ENCODE data around the gene SLC38A4.

Gene SLC38A4

DNA sequence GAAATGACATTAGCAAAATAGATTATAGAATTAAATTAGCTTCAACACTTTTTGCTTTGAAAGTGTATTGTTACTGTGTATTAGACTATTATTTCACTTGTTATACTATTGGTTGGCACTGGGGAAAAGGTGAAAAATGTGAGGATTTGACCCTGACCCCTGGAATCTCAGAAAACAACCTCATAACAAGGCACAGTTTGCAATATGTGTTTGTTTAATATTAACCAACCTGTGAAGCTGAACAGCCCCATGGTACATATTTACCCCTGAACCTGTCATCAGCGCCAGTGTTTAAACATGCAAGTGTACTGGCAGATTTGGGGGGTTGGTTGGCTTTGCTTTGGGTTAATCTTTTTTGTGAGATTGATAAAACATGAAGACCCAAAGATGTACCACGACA is 11.7 kb downstream of the SLC38A4 start:
- DNase-seq (ENCODE audit: low spot score), result no peak

DNA sequence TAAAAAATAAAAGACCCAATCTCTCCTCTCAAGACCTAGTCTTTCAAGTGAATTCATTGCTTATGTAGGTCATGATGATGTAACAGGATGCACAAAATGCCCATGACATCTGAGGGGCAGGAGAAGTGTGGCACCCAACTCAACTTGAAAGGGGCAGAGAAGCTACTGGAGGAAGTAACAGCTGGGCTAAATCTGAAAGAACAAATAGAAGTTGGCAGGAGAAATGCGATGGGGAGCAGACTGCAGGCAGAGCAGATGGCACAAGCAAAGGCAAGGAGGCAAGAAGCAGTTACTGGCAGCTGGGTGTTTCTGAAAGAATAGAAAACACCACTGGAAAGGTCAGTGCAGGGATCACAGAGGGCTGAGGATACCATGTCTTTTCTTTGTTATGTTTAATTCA is 14.6 kb downstream of the SLC38A4 start:
- no peak for DNase-seq (ENCODE audit: low spot score)

GRCh38 chr12:46808955-46809697 is 16.7 kb downstream of the SLC38A4 start:
- no peak for DNase-seq (ENCODE audit: low spot score)

DNA sequence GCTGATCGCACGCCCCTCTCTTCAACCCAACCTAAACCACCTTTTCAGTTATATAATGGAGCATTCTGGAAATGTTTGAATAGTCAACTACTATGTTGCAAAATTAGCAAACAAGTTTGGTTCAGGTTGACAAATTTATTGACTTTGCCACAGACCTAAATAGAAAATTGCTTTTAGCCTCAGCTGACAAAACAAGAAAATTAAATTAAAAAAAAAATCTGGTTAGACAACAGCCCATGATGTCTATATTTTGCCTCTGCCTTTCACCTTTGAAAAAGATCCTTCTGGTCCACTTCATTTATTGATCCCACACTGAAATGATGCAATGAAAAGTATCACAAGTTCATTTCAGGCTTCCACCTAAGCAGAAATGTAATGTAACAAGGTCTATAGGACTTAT is 17.5 kb downstream of the SLC38A4 start:
- no peak for DNase-seq (ENCODE audit: low spot score)

- no peak for DNase-seq (ENCODE audit: low spot score)
Measured at GRCh38 chr12:46804054-46804453, 21.7 kb downstream of the SLC38A4 start.

DNA sequence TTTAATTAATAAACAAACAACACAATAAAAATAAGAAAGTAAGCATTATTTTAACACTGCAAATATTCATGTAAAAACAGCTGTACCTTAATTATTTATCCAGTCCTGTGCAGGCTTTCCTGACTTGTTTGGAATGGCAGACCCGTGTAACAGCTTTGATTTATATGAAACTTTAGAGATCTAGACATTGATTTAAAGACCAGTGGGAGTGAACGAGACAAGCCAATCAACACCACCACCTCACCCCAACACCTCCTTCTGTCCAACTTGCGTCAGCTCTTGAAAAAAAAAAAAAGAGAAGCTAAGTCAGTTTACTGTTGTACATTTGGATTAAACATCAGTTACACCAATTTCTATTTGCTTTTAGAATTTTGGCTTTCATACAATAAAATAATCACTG is 22.3 kb downstream of the SLC38A4 start:
- no peak for DNase-seq (ENCODE audit: low spot score)

GRCh38 chr12:46801293-46801692 is 24.5 kb downstream of the SLC38A4 start:
- no peak for DNase-seq (ENCODE audit: low spot score)

GRCh38 chr12:46800160-46800559 is 25.6 kb downstream of the SLC38A4 start:
- no peak for DNase-seq (ENCODE audit: low spot score)

DNA sequence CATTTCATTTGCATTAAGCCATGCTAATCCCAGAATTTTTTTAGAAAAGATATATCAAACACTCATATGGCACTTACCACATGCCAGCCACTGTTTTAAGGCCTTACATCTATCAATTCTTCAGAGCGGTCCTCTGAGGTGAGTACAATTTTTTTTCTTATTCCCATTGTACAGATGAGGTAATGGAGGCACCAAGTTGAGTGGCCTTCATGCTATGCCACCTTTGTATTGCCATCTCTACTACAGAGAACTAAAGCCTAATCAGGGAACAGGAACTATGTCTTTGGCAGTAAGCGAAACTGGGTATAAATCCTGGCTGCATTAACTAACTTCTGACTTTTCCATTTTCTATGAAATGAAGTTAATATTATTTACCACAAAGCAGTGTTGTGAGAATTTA is 27.1 kb downstream of the SLC38A4 start:
- DNase-seq (ENCODE audit: low spot score), result no peak

GRCh38 chr12:46798056-46798455 is 27.7 kb downstream of the SLC38A4 start:
- DNase-seq (ENCODE audit: low spot score), result no peak

- no peak for DNase-seq (ENCODE audit: low spot score)
Measured at GRCh38 chr12:46795988-46796387, 29.8 kb downstream of the SLC38A4 start.

GRCh38 chr12:46794593-46795190 is 31.1 kb downstream of the SLC38A4 start:
- DNase-seq (ENCODE audit: low spot score), result no peak

DNA sequence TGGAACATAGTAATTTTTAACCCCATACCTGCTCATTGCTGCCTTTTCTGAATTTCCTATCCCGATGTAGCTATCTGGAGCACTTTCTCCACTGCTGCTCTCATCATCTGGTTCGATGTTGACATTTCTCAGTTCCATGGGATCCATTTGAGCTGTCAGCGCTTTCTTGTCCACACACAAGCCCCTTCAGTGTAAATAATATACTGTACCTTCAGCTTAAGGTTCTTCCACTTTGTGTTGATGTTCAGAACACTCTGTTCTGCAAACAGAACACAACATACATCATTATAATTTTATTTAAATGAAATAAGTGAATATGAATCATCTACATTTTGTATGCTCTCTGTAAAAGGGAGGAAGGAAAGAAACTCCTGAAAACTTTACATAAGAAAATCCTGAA is 32.9 kb downstream of the SLC38A4 start:
- DNase-seq (ENCODE audit: low spot score), result no peak

DNA sequence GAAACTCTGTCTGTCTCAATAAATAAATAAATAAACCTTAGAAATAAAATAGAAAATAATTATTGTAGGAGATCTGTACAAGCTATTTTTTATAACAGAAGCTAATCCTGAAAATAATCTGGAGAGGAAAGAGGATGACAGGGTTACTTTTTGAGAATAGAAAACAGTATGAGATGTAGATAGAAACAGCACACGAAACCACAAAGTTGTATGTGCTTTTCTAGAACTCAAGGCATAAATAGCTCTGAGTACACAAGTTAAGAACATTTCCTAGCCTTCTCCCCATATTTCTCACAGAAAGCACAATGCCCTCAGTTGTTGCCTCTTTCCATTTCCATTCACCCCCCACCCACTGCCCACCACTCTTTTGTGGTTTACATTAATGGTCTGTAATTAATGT is 35.7 kb downstream of the SLC38A4 start:
- DNase-seq (ENCODE audit: low spot score), result no peak

GRCh38 chr12:46788072-46788887 is 37.5 kb downstream of the SLC38A4 start:
- no peak for DNase-seq (ENCODE audit: low spot score)

DNA sequence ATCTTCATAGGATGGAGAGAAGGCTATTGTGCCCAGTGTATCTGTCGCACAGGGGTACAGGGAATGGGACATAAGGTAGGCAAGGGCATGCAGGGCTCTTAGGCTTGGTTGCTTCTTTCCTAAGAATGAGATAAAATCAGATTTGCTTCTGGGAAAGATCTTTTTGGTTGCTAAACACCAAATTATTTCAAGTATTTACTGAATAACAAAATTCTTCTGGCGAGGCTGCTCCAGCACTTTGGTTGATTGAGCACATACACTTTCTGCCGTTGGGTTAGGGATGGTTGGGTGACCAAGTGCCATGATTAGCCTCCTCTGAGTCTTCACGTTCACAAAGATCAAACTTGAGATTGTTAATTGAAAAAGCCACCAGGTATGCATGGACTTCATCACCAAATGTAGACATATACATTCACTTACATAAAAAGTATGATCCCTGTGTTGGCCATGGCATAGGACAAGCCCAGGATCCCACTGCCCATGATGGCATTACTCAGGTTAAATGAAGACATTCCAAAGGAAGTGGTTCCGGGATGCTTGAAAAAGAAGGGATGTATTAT is 38.2 kb downstream of the SLC38A4 start:
- no peak for DNase-seq (ENCODE audit: low spot score)

DNA sequence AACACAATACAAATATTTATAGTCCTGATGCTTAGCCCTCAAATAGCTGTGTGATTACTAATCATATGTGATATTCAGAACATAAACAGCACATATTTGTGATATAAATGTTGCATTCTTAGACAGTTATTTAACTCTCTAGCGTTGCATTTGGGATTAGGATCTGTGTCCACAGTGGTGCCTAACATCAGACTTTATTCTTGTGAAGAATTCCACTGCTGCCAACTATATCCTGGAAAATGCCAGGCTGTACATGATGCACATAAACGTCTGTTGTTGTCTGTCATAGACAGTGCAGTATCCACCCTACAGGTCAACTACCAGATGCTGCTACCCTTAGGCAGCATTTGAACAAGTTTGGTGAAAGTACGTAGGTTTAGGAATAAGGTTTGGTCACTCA is 39.0 kb downstream of the SLC38A4 start:
- no peak for DNase-seq (ENCODE audit: low spot score)

- DNase-seq (ENCODE audit: low spot score), result no peak
Measured at GRCh38 chr12:46785382-46785781, 40.4 kb downstream of the SLC38A4 start.

DNA sequence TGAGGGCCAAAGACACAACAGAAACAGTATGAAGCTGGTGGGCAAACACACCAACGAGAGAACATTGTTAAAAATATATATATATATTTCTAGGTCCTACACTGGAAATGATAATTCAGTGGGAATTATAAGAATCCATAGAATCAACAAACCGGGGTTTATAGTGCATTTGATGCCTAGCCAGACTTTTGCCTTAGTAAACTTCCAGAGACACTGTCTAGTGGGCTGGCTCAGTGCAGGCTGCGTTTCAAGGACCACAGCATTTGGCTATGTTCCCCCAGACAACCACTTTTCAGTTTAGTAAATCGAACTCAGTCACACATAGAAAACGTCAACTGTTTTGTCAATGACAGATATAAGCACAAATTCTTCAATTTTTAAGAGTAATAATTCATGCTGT is 41.9 kb downstream of the SLC38A4 start:
- DNase-seq (ENCODE audit: low spot score), result no peak

DNA sequence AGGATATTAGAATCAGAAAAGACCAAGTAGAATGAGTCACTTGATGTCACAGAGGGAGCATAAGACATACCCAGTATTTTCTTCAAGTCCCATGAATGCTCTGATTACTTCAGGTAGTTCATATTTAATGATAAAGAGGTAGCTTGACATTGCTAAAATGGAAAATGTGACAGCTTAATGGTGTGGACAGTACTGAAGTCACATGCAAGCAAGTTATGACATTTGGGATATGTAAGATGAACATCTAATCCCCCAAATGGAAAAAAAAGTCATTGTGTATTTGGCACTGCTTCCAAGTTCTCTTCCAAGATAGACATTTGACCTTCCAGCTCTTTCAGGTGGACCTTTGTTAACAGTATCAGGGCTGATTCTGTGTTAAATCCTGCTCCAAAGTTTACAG is 45.9 kb downstream of the SLC38A4 start:
- DNase-seq (ENCODE audit: low spot score), result no peak

- no peak for DNase-seq (ENCODE audit: low spot score)
Measured at GRCh38 chr12:46779063-46779462, 46.7 kb downstream of the SLC38A4 start.

- no peak for DNase-seq (ENCODE audit: low spot score)
Measured at GRCh38 chr12:46778415-46778814, 47.4 kb downstream of the SLC38A4 start.

GRCh38 chr12:46777587-46777986 is 48.2 kb downstream of the SLC38A4 start:
- DNase-seq (ENCODE audit: low spot score), result no peak
